Inferior parietal cortex (tissue), 1 donor: ENCODE data around the gene PRKAA1.

Experiments
- DNase-seq: peaks from one replicate; pipeline ENCODE4 v3.0.0-alpha.2; 2016; ENCODE audit errors: extremely low spot score

PRKAA1 gene

GRCh38 chr5:40798012-40798800, at the start of gene PRKAA1:
PRKAA1 (minus strand) TSS chr5:40798374; CDS start chr5:40798189, 185 bp downstream.
- DNase-seq: peak; percentile 81

DNA sequence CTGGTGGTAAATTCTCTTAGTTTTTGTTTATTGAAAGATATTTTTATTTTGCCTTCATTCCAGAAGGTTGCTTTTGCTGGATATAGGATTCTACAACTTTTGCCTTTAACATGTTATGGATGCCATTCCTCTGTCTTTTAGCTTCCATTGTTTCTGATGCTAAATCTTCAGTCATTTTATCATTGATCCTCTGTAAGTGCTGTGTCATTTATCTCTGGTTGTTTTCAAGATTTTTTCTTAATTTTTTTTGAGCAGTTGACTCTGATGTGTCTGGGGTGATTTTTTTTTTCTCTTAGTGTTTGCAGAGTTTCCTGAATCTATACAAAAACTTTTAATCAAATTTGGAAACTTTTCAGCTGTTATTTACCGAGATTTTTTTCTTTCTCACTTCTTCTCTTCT, 49.4 kb upstream of the PRKAA1 start:
- DNase-seq: no peak

- DNase-seq: no peak
Measured at GRCh38 chr5:40846371-40846770, 48.2 kb upstream of the PRKAA1 start.

DNA sequence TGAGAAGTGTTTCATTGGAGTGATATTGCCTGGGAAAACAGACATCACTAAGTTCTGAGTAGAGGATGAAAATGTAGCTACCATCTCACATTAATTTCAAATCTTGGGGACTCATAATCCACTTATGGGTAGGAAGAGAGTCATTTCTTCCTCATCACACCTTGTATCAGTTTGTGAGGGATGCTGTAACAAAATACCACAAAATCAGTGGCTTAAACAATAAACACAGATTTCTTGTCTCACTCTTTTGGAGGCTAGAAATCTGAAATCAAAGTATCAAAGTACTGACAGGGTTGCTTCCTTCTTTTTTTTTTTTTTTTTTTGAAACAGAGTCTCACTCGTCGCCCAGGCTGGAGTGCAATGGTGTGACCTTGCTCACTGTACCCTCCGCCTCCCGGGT, 46.4 kb upstream of the PRKAA1 start:
- no peak for DNase-seq

DNA sequence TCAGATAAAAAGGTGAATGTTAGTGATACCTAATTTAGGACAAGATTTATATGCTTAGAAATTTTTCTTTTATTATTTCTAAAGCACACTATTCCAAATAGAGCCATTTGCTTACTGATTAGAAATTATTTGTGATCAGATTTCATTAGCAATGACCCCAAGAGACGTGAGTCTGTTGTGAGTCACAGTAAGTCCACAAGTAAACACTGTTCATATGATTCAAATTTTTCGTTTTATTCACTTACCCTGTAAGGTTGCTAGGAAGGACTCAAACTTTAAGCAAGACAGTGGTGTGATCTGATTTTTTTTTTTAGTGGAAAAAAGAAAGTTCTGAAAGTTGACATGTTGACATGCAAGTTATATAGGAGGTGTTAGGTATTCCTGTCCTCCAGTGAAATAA, 44.2 kb upstream of the PRKAA1 start:
- DNase-seq: no peak

DNA sequence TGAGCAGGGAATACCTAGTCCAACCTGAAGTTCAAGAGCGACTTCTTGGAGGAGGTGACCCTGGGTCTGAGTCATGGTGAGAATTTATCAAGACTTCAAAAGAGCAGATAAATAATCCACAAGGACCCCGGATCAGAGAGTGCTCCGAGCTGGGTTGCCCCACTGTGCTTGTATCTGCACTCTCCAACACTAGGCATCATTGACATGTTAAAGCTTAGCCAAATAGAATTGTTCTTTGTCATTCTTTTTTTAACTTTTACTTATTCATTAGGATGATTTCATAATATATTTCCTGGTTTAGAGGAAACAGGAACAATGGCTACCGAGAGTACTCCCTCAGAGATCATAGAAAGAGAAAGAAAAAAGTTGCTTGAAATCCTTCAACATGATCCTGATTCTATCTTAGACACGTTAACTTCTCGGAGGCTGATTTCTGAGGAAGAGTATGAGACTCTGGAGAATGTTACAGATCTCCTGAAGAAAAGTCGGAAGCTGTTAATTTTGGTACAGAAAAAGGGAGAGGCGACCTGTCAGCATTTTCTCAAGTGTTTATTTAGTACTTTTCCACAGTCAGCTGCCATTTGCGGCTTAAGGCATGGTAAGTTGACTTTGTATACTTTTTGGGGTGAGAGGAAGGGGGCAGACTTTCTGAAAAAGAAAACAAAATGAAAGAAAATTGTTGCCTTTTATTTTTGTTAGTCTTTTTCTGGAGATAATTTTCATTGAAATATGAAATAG, 43.1 kb upstream of the PRKAA1 start, which contains the start of gene CARD6:
TSS of gene CARD6 (plus strand) at position 300 of the 738 bp plus-strand sequence. CDS start at position 316, 16 bp downstream.
- DNase-seq: no peak

GRCh38 chr5:40838086-40838485, 39.9 kb upstream of the PRKAA1 start:
- no peak for DNase-seq

DNA sequence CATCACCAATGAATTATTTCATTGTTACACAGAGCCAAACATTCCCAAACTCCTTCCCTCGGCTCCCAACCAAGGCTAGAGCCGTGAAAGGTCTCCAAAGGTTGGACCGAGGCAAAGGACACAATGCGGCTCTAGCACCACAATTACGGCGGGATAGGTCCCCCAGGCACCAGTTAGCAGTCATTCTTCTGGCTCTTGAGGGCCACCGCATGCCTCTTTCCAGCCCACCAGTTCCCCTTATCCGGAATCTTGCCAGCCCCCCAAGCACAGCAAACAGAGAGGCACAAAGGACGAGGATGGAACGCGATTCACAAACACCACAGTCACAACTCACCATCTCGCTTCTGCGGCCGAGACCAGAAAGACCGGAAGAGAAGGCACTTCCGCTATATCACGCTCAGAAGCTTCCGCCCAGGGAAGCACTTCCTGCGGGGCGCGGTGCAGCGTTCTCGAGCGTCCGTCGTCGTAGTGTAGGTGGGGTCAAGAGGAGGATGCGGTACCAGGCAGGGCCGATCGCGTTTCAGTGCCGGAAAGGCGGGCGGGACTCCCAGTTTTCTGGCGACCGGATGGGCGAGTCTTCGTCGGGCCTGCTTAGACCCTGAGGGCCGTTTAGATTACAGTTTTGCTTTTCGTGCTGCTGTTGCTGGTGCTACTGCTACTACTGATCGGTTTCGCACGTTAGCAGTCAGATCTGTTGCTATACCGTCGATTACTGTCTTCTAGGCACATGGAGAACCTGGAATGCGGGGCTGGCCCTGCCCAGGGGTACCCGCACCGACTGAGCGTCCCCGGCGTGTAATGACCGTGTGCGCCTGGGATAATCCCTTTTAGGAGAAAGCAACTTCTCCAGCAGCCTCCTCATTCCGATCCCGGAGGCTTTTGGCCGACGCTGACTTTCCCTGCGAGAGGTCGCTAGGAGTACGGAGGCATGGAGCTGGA, 36.9 kb upstream of the PRKAA1 start, which contains the start of gene RPL37:
TSS of gene RPL37 (minus strand) at position 374 of the 939 bp plus-strand sequence. CDS start at position 337, 37 bp downstream.
- peak; percentile 99 for DNase-seq

GRCh38 chr5:40834391-40834848, 36.2 kb upstream of the PRKAA1 start:
- DNase-seq: no peak

DNA sequence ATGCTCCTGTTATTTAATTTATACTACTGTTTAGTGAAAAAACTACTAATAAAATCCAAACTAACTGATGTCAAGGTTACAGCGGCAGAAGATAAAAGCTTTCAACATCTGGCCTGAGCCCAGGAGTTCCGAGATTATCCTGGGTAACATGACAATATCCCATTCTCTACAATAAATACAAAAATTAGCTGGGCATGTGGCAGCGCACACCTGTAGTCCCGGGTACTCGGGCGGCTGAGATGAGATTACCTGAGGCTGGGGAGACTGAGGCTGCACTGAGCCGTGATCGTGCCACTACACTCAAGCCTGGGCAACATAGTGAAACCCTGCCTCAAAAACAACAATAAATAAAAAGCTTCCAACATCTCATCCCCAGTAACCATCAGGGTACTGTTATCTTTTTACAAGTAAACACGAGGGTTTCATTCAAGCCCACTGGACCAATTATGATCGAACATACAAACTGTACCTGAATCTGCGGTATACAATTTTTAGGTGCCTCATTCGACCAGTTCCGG, 35.6 kb upstream of the PRKAA1 start:
- DNase-seq: no peak

DNA sequence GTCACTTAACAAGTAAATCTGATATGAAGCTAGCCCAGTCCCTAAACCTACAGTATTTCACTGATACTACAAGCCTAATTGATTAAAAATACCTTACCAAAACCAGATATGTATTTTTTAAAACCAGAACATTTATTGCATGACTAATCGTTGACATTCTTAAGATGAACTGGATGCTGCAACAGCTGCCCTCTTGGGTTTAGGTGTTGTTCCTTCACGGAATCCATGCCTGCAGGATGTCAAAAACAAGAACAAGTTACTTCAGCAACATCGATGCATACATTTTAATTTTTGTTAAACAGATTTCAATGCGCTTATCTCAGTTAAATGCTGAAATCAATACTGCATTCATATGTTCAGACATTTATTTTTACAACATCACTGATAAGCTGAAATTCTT, 34.2 kb upstream of the PRKAA1 start:
- no peak for DNase-seq

DNA sequence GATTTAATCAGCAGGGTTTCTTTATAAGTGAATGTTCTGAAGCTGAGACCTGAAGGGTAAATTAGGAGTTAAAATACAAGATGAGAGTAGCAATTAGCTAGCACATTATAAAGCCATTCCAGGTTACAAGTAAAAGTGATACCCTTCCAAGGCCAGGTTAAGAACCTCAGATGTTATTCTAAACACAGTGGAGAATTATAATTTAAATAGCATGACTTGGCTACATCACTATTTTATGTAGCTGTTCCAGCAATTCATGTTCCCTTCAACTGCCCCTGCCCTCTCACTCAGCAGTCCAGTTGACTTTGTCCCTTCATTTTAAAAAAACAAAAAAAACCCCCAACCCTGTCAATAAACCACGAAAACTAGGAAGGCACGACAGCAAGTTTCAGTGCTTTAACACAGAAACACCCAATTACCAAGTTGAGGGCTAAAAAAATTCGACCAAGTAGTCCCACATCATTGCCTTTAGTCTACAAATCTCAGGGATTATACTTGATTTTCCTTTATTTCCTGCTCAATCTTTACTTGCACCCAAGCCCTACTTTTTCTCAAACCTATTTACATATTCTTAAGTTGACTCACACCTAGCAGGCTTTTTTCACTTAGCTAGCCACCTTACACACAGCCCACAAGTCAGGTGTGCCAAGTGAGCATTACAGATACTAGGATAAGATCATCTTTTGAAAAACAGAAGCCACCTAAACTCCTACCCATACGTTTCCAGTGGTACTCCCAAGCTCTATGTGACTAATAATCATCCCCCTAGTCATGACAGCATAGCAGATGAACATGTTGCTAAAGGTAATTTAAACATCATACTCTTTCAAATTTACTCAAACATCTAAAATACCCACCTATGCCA, 33.4 kb upstream of the PRKAA1 start:
- DNase-seq: no peak

DNA sequence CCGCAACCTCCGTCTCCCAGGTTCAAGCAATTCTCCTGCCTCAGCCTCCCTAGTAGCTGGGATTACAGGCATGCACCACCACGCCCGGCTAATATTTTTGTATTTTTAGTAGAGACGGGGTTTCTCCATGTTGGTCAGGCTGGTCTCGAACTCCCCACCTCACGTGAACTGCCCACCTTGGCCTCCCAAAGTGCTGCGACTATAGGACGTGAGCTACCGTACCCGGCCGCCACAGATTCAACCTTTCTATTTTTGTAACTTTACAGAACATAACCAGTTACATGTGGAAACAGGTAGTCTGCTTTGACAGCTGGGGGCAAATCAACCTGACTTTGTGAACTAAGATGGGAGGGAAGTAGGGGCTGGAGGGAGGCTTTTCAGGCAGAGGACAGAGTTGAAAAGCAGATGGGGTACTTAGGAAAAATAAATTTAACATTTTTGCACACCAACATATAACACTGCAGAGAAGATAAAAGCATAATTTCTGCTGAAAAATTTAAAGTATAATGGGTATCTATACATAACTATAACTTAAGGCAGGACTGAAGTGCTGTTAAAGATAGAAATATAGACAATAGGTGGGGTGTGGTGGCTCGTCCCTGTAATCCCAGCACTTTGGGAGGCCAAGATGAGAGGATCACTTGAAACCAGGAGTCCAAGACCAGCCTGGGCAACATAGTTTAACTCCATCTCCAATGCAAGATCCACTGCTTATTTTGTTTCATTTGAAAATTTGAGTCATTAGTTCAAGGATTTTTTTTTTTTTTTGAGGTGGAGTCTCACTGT, 31.8 kb upstream of the PRKAA1 start:
- DNase-seq: no peak

- DNase-seq: no peak
Measured at GRCh38 chr5:40828690-40829661, 30.8 kb upstream of the PRKAA1 start.

DNA sequence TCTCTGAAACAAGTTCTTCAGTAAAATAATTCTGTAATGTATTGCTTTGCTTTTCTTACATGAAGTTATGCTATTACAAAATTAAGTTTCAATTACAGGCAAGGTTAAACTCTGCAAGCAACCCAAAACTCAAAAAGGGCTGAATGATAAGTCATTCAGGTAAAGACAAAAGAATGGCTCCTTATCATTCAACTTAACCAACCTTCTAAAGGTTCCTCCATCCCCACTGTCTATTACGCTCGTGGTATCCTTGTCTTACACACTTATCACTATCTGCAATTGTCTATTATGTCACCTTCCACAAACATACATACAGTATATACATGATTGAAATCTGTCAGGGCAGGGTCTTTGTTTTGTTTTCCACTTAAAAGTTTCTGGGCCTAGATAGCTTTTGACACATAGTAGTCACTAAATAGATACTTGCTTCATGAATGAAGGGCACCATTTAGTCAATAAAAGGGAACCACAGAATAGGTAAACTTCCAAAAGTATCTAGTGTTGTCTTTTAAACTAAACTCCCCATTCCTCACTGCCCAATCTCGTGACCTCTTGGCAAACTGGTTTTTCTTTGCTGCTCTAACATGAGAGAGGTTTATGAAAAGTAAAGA, 30.0 kb upstream of the PRKAA1 start:
- no peak for DNase-seq

GRCh38 chr5:40827188-40827977, 29.2 kb upstream of the PRKAA1 start:
- DNase-seq: no peak
